HUES48 (cell line): ENCODE results near the gene TAP2.

Experiments
- H3K27ac ChIP-seq: one replicate; pipeline ENCODE4 v1.7.0; 2013; ENCODE audit warnings: low read depth, low read length, inconsistent platforms
- H3K27me3 ChIP-seq: 2 replicates; pipeline ENCODE4 v1.6.1; 2013; ENCODE audit warnings: mild to moderate bottlenecking, low read length; ENCODE audit not compliant: control insufficient read depth, insufficient read depth
- H3K36me3 ChIP-seq: 2 replicates; pipeline ENCODE4 v1.6.1; 2013; ENCODE audit warnings: low read length; ENCODE audit not compliant: control insufficient read depth, insufficient read depth
- H3K4me1 ChIP-seq: 2 replicates; pipeline ENCODE4 v1.6.1; 2013; ENCODE audit warnings: mild to moderate bottlenecking, low read length; ENCODE audit not compliant: control insufficient read depth, insufficient read depth
- H3K4me3 ChIP-seq: 2 replicates; pipeline ENCODE4 v1.5.1; 2013; ENCODE audit warnings: mild to moderate bottlenecking, low read depth, low read length
- H3K9ac ChIP-seq: 2 replicates; pipeline ENCODE4 v1.6.1; 2013; ENCODE audit warnings: mild to moderate bottlenecking, low read depth, low read length, moderate library complexity
- H3K9me3 ChIP-seq: 2 replicates; pipeline ENCODE4 v1.6.1; 2013; ENCODE audit warnings: low read length; ENCODE audit not compliant: control insufficient read depth, insufficient read depth

The TAP2 gene

GRCh38 chr6:32843979-32844838 is 5.7 kb upstream of the TAP2 start, which contains the start of gene PSMB8:
TSS of gene PSMB8 (minus strand) at chr6:32844047. CDS start at chr6:32843996, 51 bp downstream.
- Histone ChIP-seq H3K27ac (no peak within 1 kb of the TSS), H3K4me3 (peak within 1 kb of the TSS; percentile 83), H3K9ac (peak within 1 kb of the TSS; percentile 54), H3K9me3 (no peaks in the 10 kb centered on the region), H3K27me3 (peaks cover 17% of the 10 kb centered on the region), H3K4me1 (peaks cover 5% of the 10 kb centered on the region; the same call in 1 of the 2 replicates), H3K36me3 (peaks cover 20% of the 10 kb centered on the region)

GRCh38 chr6:32843331-32843978 is 4.9 kb upstream of the TAP2 start:
- peaks cover 17% of the 10 kb centered on the region for H3K27me3 ChIP-seq
- H3K36me3 ChIP-seq, result peaks cover 16% of the 10 kb centered on the region
- peak overlapping the region; percentile 54 for H3K9ac ChIP-seq
- H3K4me3 ChIP-seq, result peak overlapping the region; percentile 83
- no peak overlapping the region for H3K27ac ChIP-seq
- H3K4me1 ChIP-seq, result peaks cover 5% of the 10 kb centered on the region; the same call in 1 of the 2 replicates
- no peaks in the 10 kb centered on the region for H3K9me3 ChIP-seq

- H3K9me3 ChIP-seq, result no peaks in the 10 kb centered on the region
- no peak overlapping the region for H3K4me3 ChIP-seq
- peaks cover 9% of the 10 kb centered on the region for H3K4me1 ChIP-seq
- H3K36me3 ChIP-seq, result peaks cover 11% of the 10 kb centered on the region
- H3K27me3 ChIP-seq, result peaks cover 17% of the 10 kb centered on the region
- H3K9ac ChIP-seq, result no peak overlapping the region
- no peak overlapping the region for H3K27ac ChIP-seq
These were observed 4.2 kb upstream of the TAP2 start for GRCh38 chr6:32842690-32843089.

- Histone ChIP-seq H3K36me3 (peaks cover 6% of the 10 kb centered on the region), H3K27me3 (peaks cover 17% of the 10 kb centered on the region), H3K9ac (no peak overlapping the region), H3K4me3 (no peak overlapping the region), H3K9me3 (no peaks in the 10 kb centered on the region), H3K4me1 (peaks cover 13% of the 10 kb centered on the region), H3K27ac (no peak overlapping the region)
These were observed 3.6 kb upstream of the TAP2 start for GRCh38 chr6:32842021-32842650.

DNA sequence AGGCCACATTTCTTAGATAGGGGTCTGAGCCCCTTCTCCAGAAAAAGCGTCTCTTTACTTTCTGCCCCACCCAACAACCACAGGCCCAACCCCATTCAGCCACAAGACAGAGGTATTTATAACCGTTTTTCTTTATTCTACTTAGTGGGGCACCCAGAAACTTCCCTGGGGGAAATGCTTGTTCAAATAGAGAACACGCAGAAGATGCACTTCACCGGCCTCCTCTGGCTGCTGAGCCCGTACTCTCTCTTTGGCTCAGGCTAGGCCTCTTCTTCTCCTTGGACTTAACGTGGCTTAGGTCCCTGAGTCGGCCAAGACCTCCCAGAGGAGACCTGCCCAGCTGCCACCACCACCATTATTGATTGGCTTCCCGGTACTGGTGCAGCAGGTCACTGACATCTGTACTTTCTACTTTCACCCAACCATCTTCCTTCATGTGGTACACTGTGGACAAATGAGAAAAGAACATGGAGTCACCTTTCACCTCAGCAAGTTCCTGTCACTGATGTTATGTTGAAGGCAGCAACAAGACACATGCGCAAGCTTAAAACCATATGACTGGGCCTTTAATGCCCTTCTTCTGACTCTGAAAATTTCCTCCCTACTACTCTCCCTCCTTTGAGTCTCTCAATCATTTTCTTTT is 2.2 kb upstream of the TAP2 start:
- Histone ChIP-seq H3K4me3 (no peak overlapping the region), H3K4me1 (peaks cover 13% of the 10 kb centered on the region)

DNA sequence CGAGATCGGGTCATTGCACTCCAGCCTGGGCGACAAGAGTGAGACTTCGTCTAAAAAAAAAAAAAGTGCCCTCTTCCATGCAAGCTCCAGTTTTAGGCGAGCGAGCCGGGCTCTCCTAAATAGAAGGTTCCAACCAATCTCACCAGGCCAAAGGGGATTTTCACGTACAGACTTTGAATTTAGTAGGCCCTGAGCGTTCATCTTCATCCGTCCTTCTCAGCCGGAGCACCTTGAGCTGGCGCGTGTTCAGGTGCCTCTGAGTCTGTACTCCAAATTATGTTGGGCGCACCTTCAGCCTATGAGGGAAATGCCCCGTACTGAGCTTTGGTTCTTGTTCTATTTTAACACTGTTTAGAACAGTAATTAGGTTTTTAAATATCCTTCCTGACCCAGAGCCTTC is 817 bp upstream of the TAP2 start:
- Histone ChIP-seq H3K9ac (no peak overlapping the region), H3K36me3 (peaks cover 8% of the 10 kb centered on the region; the same call in 1 of the 2 replicates), H3K4me3 (no peak overlapping the region), H3K9me3 (no peaks in the 10 kb centered on the region), H3K27me3 (peaks cover 17% of the 10 kb centered on the region), H3K4me1 (peaks cover 13% of the 10 kb centered on the region), H3K27ac (no peak overlapping the region)

More for the DNA sequence above, 2.2 kb upstream of the TAP2 start:
- H3K27ac ChIP-seq, result no peak overlapping the region
- peaks cover 17% of the 10 kb centered on the region for H3K27me3 ChIP-seq
- no peaks in the 10 kb centered on the region; the same call in 1 of the 2 replicates for H3K36me3 ChIP-seq
- no peaks in the 10 kb centered on the region for H3K9me3 ChIP-seq
- no peak overlapping the region for H3K9ac ChIP-seq

DNA sequence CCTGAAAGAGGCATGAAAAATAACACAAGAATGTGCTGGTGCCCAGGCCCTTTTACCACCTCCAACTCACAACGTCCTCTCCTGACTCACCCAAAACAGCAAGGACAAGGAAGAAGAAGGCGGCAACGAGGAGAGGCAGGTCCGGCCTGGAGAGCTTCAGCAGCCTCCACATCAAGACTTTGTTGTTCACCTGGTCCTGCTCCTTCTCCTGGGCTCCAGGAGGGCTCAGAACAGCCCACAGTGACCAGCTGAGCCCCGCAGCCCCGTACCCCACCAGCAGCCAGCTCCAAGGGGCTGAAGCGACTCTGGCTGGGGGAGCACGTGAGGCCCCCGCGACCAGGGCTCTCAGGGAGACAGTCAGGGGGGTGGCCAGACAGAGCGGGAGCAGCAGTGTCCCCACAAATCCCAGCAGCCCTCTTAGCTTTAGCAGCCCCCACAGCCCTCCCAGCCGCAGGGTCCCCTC is 857 bp downstream of the TAP2 start:
- Histone ChIP-seq H3K9ac (no peak overlapping the region), H3K9me3 (no peaks in the 10 kb centered on the region), H3K27ac (no peak overlapping the region), H3K27me3 (peaks cover 2% of the 10 kb centered on the region), H3K4me3 (peak overlapping the region; percentile 90), H3K36me3 (peaks cover 12% of the 10 kb centered on the region; the same call in 1 of the 2 replicates), H3K4me1 (peaks cover 7% of the 10 kb centered on the region; the same call in 1 of the 2 replicates)

GRCh38 chr6:32836873-32837272 is 1.7 kb downstream of the TAP2 start:
- H3K27ac ChIP-seq, result no peak overlapping the region
- peaks cover 15% of the 10 kb centered on the region; the same call in 1 of the 2 replicates for H3K36me3 ChIP-seq
- H3K4me1 ChIP-seq, result peaks cover 7% of the 10 kb centered on the region; the same call in 1 of the 2 replicates
- H3K9ac ChIP-seq, result no peak overlapping the region
- no peak overlapping the region for H3K4me3 ChIP-seq
- no peaks in the 10 kb centered on the region for H3K27me3 ChIP-seq
- no peaks in the 10 kb centered on the region for H3K9me3 ChIP-seq

DNA sequence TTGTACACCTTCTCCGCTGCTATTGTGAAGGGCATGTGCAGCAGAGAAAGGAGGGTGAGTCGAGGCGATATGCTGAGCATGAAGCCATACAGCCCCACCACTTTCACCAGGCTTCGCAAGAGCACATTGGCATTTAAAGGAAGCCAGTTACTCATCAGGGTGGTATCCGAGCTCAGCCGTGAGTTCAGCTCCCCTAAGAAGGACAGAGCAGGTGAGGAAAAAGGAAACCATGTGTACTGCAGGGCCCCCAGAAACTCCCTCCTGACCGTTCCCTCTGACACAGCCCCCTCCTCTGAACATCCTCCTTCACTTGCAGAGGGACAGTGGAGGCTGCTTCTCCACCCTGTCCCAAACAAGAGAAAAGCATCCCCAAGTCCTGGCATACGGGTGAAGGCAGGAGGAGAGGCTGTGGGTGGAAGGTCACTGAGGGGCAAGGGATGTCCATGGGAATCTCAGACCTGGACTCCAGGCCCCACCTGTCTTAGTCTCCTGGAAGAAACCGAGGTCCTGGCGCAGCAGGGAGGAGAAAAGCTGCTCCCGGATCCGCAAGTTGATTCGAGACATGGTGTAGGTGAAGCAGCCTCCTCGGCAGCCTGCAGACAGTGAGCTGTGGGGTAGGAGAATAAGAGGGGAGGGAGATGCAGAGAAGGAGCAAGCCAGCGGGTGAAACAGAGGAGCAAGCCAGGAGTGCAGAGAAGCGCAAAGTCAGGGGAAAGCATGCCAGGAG is 3.2 kb downstream of the TAP2 start:
- Histone ChIP-seq H3K4me1 (peaks cover 7% of the 10 kb centered on the region; the same call in 1 of the 2 replicates), H3K4me3 (no peak overlapping the region), H3K36me3 (peaks cover 23% of the 10 kb centered on the region; the same call in 1 of the 2 replicates), H3K27me3 (no peaks in the 10 kb centered on the region), H3K27ac (no peak overlapping the region), H3K9ac (no peak overlapping the region), H3K9me3 (no peaks in the 10 kb centered on the region)

DNA sequence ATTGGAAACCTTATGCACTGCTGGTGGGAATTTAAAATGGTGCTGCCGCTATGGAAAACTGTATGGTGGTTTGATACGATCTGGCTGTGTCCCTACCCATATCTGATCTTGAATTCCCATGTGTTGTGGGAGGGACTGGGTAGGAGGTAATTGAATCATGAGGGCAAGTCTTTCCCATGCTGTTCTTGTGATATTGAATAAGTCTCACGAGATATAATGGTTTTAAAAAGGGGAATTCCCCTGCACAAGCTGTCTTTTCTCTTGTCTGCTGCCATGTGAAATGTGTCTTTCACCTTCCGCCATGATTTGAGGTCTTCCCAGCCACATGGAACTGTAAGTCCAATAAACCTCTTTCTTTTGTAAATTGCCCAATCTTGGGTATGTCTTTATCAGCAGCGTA is 4.9 kb downstream of the TAP2 start:
- peaks cover 31% of the 10 kb centered on the region for H3K36me3 ChIP-seq
- no peaks in the 10 kb centered on the region for H3K9me3 ChIP-seq
- H3K4me1 ChIP-seq, result peaks cover 7% of the 10 kb centered on the region; the same call in 1 of the 2 replicates
- no peak overlapping the region for H3K27ac ChIP-seq
- H3K4me3 ChIP-seq, result no peak overlapping the region
- H3K9ac ChIP-seq, result no peak overlapping the region
- no peaks in the 10 kb centered on the region for H3K27me3 ChIP-seq
